Astrocyte (in vitro differentiated cells and primary cell): ENCODE measurements around the gene TESPA1.

Experiments
- CTCF ChIP-seq: IDR thresholded peaks from 2 replicates; pipeline ENCODE4 v1.5.1; 2011; ENCODE audit warnings: low read depth, mild to moderate bottlenecking, inconsistent platforms, low read length, moderate library complexity; ENCODE audit not compliant: insufficient read depth
- EZH2 ChIP-seq: IDR thresholded peaks from 2 replicates; pipeline ENCODE4 v1.6.1; 2012; ENCODE audit warnings: mild to moderate bottlenecking, low read length, inconsistent platforms; ENCODE audit not compliant: insufficient read depth

GRCh38 chr12:54970741-54971140, 13.8 kb downstream of the TESPA1 start:
- TF ChIP-seq CTCF (no peak), EZH2 (no peak)
